Renal pelvis (tissue), 4 donors: ENCODE data around the gene UBL7. TPM values are rescaled to one million over a fixed set of nuclear protein-coding genes. Genes with fewer than 3 reads are reported as not detected.

ENCODE experiments used
- DNase-seq: peaks from one replicate; pipeline ENCODE4 v3.0.0-alpha.2; 2013
- polyA plus RNA-seq, 3 donors: library from polyadenylated mRNA; unstranded; fragments of 120-200 nt; gene quantifications; one replicate each; pipeline ENCODE4 v1.2.1, GENCODE V29; 2013; ENCODE audit not compliant: insufficient read length in 3 of 3

Gene UBL7
- polyA plus RNA-seq, 3 donors: 59.5 to 73.3 (median 64.7) TPM

- DNase-seq: no peak
Measured at GRCh38 chr15:74427607-74428441, 33.1 kb downstream of the UBL7 start.

- DNase-seq: no peak
Measured at GRCh38 chr15:74426404-74427281, 34.3 kb downstream of the UBL7 start.

GRCh38 chr15:74425630-74426029, 35.3 kb downstream of the UBL7 start:
- DNase-seq: no peak

GRCh38 chr15:74424901-74425528, 35.9 kb downstream of the UBL7 start:
- no peak for DNase-seq

GRCh38 chr15:74423431-74424257, 37.3 kb downstream of the UBL7 start:
- DNase-seq: no peak

DNA sequence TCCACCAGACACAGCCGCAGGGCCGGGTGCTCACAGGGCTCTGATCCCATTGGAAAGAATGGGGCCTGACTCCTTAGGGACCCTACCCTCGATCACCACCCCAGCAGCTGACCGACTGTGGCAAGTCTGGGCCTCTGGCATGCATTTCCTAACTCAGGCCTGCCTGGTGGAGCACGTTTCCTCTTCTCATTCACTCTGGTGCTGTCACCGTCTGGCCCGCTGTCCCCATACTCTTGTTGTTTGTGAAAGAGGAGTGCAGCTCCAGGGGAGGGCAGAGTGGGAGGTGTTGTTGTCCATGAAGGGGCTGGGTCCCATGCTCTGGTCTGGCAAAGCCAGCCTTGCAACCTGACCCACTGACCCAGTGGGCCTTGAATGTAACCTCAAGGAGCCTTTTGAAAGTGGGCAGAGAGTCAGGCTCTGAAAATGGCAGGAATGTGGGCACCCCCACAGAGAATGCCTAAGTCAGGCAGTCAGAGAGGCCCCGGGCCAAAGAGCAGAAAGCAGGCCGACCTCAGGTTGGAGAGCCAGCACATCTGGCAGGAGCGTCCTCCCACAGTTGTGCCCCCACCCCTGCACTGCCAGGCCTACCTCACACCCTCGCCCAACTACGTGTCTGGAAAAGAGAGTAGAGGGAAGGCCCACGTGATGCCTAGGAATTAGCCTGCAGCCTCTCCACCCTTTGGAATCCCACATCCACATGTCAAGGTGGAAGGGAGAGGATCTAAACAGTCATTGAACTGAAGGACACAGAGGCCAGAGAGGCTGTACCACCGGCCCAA, 38.1 kb downstream of the UBL7 start:
- no peak for DNase-seq

- DNase-seq: no peak
Measured at GRCh38 chr15:74422265-74422651, 38.7 kb downstream of the UBL7 start.

DNA sequence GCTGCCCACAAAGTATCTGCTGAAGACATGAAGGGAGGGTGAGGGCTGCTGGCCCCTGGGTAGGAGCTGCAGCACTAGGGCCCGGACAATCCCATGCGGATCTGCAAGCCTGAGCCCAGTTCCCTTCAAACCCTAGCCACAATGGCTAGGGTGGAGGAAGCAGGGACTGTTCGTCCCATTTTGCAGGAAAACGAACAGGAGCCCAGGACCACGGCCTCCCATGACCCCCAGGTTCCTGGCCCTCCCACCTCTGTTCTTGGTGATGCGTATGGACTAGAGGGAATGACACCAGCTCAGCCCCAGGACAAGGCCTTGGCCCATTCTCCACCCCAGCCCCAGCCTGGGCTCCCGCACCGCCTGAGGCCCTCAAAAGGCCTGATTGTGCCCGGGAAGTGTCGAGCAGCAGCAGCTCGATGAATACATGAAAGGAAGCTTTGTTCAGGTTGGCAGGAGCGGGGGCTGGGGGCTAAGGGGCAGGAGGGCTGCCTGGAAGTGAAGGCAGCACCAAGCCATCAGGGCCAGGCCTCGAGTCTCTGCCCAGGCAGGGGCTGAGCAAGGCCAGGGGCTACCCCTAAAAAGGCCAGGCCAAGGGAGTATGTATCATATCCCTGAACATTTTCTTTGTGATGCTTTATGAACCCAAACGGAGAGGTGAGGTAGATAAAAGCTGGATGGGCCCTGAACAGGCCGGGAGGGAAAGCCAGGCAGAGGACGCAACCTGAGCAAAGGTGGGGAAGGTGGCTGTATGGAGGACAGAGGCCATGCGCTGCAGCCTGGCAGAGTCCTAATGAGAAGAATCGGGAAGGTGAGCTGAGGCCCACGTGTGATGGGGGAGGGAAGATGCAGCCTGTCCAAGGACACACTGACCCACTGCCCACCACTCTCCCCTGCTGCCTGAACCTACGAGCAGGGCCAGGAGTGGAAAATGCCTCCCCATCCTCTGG, 39.4 kb downstream of the UBL7 start:
- no peak for DNase-seq

GRCh38 chr15:74420193-74420905, 40.6 kb downstream of the UBL7 start:
- no peak for DNase-seq

- DNase-seq: no peak
Measured at GRCh38 chr15:74419432-74419831, 41.5 kb downstream of the UBL7 start.

DNA sequence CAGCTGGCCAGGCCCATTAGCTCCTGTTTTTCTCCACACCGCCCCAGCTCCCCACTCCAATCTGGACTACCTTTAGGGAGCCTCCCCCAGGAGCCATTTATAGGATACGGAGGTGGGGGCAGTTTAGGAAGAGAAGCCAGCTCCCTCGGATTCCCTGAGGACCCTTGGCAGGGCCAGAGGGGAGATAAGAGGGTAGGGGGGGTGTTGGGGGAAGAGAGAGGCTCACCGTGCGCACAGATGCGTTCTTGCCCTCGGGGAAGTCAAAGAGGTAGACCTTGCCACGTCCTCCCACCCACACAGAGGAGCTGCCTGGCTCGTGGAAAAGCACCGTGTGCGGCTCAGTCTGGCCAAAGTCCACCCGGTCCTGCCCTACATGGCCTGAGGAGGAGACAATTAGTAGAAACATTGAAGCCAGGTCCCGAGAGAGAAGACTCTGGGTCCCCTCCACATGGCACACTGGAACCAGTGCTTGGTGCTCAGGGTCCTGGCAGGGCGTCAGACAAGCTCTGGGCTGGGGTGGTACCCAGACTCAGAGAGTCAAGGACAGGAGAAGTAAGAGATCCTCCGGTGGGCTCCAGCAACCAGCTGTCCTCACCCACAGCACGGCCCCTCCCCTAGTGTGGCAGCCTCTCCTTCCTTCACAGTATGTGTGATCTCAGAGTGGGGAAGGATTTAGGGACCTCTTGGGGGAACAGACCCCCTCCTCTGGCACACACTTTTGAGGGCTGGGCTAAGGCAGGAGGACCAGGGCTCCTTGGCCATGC, 42.2 kb downstream of the UBL7 start:
- no peak for DNase-seq

GRCh38 chr15:74417670-74418069, 43.3 kb downstream of the UBL7 start:
- DNase-seq: no peak

DNA sequence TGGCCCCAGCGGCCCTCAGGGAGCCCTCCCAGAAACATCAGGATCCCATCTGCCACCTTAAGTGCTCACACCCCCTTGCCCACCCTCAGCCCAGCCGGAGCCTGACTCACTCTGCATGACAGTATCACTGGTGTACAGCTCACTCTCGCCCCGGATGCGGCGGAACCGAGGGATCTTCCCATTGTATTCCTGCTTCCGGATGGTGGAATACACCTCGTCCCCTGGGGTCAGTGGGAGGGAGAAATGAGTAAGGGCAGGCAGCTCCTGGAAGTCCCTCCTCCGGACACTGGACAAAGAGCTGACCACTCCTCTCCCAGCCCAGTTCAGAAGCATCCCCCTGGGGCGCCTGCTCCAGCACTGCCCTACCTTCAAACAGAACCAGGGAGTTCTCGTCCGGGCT, 43.7 kb downstream of the UBL7 start:
- no peak for DNase-seq

GRCh38 chr15:74415966-74416916, 44.7 kb downstream of the UBL7 start:
- no peak for DNase-seq

GRCh38 chr15:74414603-74415338, 46.2 kb downstream of the UBL7 start:
- DNase-seq: no peak

- no peak for DNase-seq
Measured at GRCh38 chr15:74414081-74414580, 46.8 kb downstream of the UBL7 start.
